Stimulated activated naive B cell treated with anti-CD40 and anti-IgM and Interleukin-4, amounts not matched to agents 10 μg/mL and 1 μg/mL and 100 μg/mL, for 72 hours (primary cell): ENCODE data around the gene IKZF5.

Experiments
- ATAC-seq, 2 donors: fragments of 150-1000 bp; cut with Tn5 transposase; replicated peaks; 2 replicates each; pipeline ENCODE4 v1.10.0; 2021; ENCODE audit warnings: moderate library complexity in 1 of 2
- DNase-seq: peaks from one replicate; pipeline ENCODE4 v3.0.0; 2021
- H3K27ac Mint-ChIP-seq: one replicate; pipeline ENCODE4 v1.8.0; 2022; ENCODE audit warnings: mild to moderate bottlenecking, mixed read lengths
- H3K27me3 Mint-ChIP-seq, 2 donors: one replicate each; pipeline ENCODE4 v1.8.0; 2022; ENCODE audit warnings: mixed read lengths in 2 of 2
- H3K36me3 Mint-ChIP-seq, 2 donors: one replicate each; pipeline ENCODE4 v1.8.0; 2022; ENCODE audit warnings: mixed read lengths in 2 of 2, mild to moderate bottlenecking in 1 of 2
- H3K4me1 Mint-ChIP-seq, 2 donors: one replicate each; pipeline ENCODE4 v1.8.0; 2022; ENCODE audit warnings: mixed read lengths in 2 of 2, mild to moderate bottlenecking in 1 of 2
- H3K4me3 Mint-ChIP-seq, 2 donors: one replicate each; pipeline ENCODE4 v1.8.0; 2022; ENCODE audit warnings: mild to moderate bottlenecking in 2 of 2, mixed read lengths in 2 of 2, moderate library complexity in 1 of 2
- H3K9me3 Mint-ChIP-seq, 2 donors: one replicate each; pipeline ENCODE4 v1.8.0; 2022; ENCODE audit warnings: mixed read lengths in 2 of 2, mild to moderate bottlenecking in 1 of 2

IKZF5 gene

GRCh38 chr10:123001370-123001769 is 7.2 kb downstream of the IKZF5 start:
- DNase-seq (no peak), ATAC-seq (no peak)
- Mint-ChIP-seq H3K9me3 (no peaks in the 10 kb centered on the region), H3K27ac (peak overlapping the region; percentile 6), H3K27me3 (no peaks in the 10 kb centered on the region), H3K4me1 (peaks cover 10 to 26% of the 10 kb centered on the region in 2 donors), H3K36me3 (peaks cover 12 to 15% of the 10 kb centered on the region in 2 donors), H3K4me3 (no peak overlapping the region)

GRCh38 chr10:123000155-123000554 is 8.4 kb downstream of the IKZF5 start:
- Mint-ChIP-seq H3K4me1 (peaks cover 14 to 22% of the 10 kb centered on the region in 2 donors), H3K27me3 (no peaks in the 10 kb centered on the region), H3K27ac (no peak overlapping the region), H3K36me3 (peaks cover 16 to 19% of the 10 kb centered on the region in 2 donors), H3K9me3 (no peaks in the 10 kb centered on the region), H3K4me3 (no peak overlapping the region)
- ATAC-seq (no peak), DNase-seq (no peak)

DNA sequence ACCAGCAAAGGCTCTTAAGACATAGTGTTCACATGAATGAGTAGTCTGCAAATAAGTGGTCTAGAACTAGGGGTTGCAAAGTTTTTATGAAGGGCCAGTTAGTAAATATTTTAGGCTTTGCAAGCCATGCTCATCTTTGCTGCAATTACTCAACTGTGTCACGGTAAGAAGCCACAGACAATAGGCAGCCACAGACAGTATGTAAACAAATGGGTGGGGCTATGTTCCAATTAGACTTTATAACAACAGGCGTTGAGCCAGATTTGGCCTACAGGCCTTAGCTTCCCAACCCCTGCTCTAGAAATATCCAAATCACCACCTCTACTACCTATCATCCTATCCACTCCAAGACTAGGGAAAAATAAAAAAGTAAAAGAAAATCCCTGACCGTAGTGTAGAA is 9.2 kb downstream of the IKZF5 start:
- peaks cover 16 to 23% of the 10 kb centered on the region in 2 donors for H3K36me3 Mint-ChIP-seq

GRCh38 chr10:122998934-122999333 is 9.7 kb downstream of the IKZF5 start:
- Mint-ChIP-seq H3K4me3 (no peak overlapping the region), H3K27me3 (no peaks in the 10 kb centered on the region), H3K9me3 (no peaks in the 10 kb centered on the region), H3K4me1 (peaks cover 15 to 22% of the 10 kb centered on the region in 2 donors), H3K27ac (no peak overlapping the region), H3K36me3 (peaks cover 16 to 27% of the 10 kb centered on the region in 2 donors)
- ATAC-seq (no peak), DNase-seq (no peak)

More for the DNA sequence above, 9.2 kb downstream of the IKZF5 start:
- Mint-ChIP-seq H3K9me3 (no peaks in the 10 kb centered on the region), H3K4me1 (peaks cover 15 to 22% of the 10 kb centered on the region in 2 donors), H3K27ac (no peak overlapping the region), H3K4me3 (no peak overlapping the region), H3K27me3 (no peaks in the 10 kb centered on the region)
- ATAC-seq (no peak), DNase-seq (no peak)

- no peak for ATAC-seq
- H3K27ac Mint-ChIP-seq: peak overlapping the region; percentile 14
Measured at GRCh38 chr10:122998360-122998917, 10.2 kb downstream of the IKZF5 start.

DNA sequence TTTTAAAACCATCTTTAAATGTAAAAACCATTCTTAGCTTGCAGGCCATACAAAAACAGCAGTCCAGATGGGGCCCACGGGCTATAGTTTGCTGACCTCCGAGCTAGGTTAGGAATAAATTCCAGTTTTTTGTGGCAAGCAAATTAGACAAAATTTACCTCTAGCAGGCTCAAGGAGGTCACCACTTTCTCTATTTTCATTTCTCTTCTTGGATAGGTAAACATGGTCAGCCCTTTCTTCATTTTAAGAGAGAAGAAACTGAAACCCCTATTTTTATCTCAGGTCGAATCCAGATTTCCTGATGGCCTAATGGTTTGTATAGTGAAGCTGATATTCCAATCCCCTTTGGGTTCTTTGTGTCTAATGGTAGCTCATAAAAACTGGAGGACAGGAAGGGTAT is 10.7 kb downstream of the IKZF5 start:
- peaks cover 15 to 22% of the 10 kb centered on the region in 2 donors for H3K4me1 Mint-ChIP-seq
- peaks cover 16 to 29% of the 10 kb centered on the region in 2 donors for H3K36me3 Mint-ChIP-seq
- no peaks in the 10 kb centered on the region for H3K9me3 Mint-ChIP-seq

More at GRCh38 chr10:122998360-122998917, 10.2 kb downstream of the IKZF5 start:
- Mint-ChIP-seq H3K4me3 (no peak overlapping the region), H3K36me3 (peaks cover 16 to 29% of the 10 kb centered on the region in 2 donors), H3K4me1 (peaks cover 15 to 22% of the 10 kb centered on the region in 2 donors), H3K9me3 (no peaks in the 10 kb centered on the region), H3K27me3 (no peaks in the 10 kb centered on the region)
- DNase-seq: no peak

DNA sequence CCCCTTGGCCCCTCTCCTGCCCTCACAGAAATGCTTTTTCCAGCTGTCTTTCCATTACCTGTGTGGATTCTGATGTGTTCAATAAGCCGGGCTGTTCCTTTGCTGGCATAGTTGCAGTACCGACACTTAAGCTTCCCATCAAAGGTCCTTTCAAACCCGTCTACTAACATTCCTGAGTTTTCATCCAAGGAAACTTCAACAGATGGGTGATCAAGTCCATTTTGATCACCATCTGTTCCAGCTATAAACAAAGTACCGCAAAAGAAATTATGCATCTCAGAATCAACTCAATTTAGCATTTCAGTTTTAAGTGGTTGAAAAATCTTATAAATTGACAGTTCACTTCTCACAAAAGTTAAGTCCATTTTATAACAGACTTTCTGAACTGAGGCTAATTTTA is 12.7 kb downstream of the IKZF5 start:
- H3K4me1 Mint-ChIP-seq: peaks cover 9 to 11% of the 10 kb centered on the region in 2 donors
- no peak for DNase-seq
- no peak overlapping the region for H3K27ac Mint-ChIP-seq
- peaks cover 10 to 23% of the 10 kb centered on the region in 2 donors for H3K36me3 Mint-ChIP-seq
- H3K9me3 Mint-ChIP-seq: no peaks in the 10 kb centered on the region
- H3K27me3 Mint-ChIP-seq: no peaks in the 10 kb centered on the region
- H3K4me3 Mint-ChIP-seq: no peak overlapping the region
- ATAC-seq: no peak

More for the DNA sequence above, 10.7 kb downstream of the IKZF5 start:
- Mint-ChIP-seq H3K27ac (peak overlapping the region; percentile 9), H3K27me3 (no peaks in the 10 kb centered on the region), H3K4me3 (no peak overlapping the region)
- DNase-seq: no peak
- ATAC-seq: no peak

DNA sequence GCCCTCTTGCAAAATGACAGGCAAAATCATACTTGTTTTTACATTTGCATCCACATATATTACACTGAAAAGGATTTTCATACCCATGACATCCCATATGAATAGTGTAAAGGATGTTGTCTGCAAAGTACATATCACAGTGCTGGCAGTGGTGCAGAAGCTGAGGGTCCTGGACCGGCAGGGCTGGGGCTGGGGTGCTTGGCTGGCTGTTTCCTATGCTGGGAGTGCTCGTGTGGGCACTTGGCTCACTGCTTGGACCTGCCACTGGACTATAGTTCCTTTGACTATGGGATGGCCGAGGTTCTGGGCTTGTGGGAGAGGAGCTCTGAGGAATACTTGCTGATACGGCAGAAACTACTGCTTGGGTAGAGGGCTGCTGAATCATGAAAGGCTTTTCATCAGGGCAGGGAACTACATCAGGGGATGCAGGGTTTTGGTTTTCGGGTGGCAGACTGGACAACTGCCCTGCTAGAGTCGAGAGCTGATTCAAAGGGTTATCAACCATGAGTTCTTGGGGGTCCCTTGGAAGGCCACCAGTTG is 14.7 kb downstream of the IKZF5 start:
- ATAC-seq: no peak
- Mint-ChIP-seq H3K27ac (no peak overlapping the region), H3K36me3 (peaks cover 8 to 28% of the 10 kb centered on the region in 2 donors), H3K27me3 (no peaks in the 10 kb centered on the region), H3K9me3 (no peaks in the 10 kb centered on the region), H3K4me1 (peaks cover 0 to 5% of the 10 kb centered on the region in 2 donors), H3K4me3 (no peak overlapping the region)
- no peak for DNase-seq

DNA sequence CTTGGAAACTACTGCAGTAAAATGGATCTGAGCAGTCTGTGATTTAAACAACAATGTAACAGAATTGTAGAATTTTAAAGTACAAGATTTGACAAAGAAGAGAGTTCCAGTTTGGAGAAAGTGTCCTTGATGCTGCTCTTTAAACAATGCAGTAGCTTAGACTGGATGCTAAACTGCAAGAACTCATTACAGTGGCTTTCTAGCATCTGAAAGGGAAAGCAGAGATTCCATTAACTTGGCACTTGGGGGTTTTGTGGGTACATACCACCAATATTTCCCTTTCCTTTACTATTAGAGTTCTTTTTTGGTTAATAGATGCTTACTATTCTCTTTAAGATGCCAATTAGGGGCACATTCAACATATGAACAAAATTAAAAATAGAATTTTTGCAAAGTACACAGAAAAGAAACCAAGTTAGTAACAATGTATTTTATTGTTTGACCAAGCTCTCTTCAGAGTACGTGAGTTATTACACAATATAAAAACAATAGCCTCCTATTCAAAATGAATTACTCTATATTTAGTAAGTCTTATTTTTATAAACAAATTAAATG is 16.5 kb downstream of the IKZF5 start:
- H3K27ac Mint-ChIP-seq: no peak overlapping the region

DNA sequence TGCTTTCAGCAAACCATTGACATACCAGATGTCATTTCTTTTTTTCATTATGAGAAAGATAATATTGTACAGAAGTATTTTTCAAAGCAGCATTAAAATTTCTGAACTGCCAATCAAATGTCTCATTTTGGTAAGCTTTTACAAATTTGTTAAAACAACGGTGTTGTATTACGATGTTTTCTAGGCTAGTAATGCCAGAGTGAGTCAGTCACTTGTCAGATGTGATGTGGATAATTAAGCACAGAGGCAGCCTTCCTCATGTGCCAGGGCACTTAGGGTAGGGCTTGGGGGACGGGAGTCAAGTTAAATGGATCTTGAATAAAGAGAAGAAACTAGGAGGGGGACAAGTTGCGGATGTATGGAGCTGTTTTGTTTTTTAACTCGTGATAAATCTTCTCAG is 18.3 kb downstream of the IKZF5 start:
- H3K4me1 Mint-ChIP-seq: peaks cover 0 to 2% of the 10 kb centered on the region in 2 donors
- no peaks in the 10 kb centered on the region for H3K27me3 Mint-ChIP-seq

More for the DNA sequence above, 16.5 kb downstream of the IKZF5 start:
- no peaks in the 10 kb centered on the region for H3K27me3 Mint-ChIP-seq
- DNase-seq: no peak
- H3K4me1 Mint-ChIP-seq: peaks cover 0 to 5% of the 10 kb centered on the region in 2 donors
- ATAC-seq: no peak
- peaks cover 11 to 33% of the 10 kb centered on the region in 2 donors for H3K36me3 Mint-ChIP-seq
- no peaks in the 10 kb centered on the region for H3K9me3 Mint-ChIP-seq
- no peak overlapping the region for H3K4me3 Mint-ChIP-seq

DNA sequence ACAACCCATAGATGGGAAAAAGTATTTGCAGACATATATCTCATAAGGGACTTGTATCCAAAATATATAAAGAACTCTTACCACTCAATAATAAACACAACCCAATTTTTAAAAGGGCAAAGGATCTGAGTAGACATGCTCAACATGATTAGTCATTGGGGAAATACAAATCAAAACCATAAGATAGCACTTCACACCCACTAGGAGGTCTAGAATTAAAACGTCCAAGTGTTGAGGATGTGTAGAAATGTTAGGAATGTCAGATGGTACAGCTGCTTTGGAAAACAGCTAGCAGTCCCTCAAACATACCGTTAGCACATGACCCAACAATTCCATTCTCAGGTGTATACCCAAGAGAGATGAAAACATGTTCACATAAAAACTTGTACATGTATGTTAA is 20.1 kb downstream of the IKZF5 start:
- no peak for DNase-seq

More for the DNA sequence above, 18.3 kb downstream of the IKZF5 start:
- ATAC-seq (no peak), DNase-seq (no peak)
- Mint-ChIP-seq H3K9me3 (no peaks in the 10 kb centered on the region), H3K36me3 (peaks cover 10 to 29% of the 10 kb centered on the region in 2 donors), H3K4me3 (no peak overlapping the region), H3K27ac (no peak overlapping the region)

GRCh38 chr10:122986335-122986734 is 22.3 kb downstream of the IKZF5 start:
- H3K36me3 Mint-ChIP-seq: peaks cover 20 to 22% of the 10 kb centered on the region in 2 donors
- no peak overlapping the region for H3K27ac Mint-ChIP-seq
- DNase-seq (no peak), ATAC-seq (no peak)
- H3K27me3 Mint-ChIP-seq: no peaks in the 10 kb centered on the region
- H3K4me3 Mint-ChIP-seq: no peak overlapping the region
- H3K4me1 Mint-ChIP-seq: peaks cover 1 to 7% of the 10 kb centered on the region in 2 donors
- H3K9me3 Mint-ChIP-seq: no peaks in the 10 kb centered on the region

More for the DNA sequence above, 20.1 kb downstream of the IKZF5 start:
- no peak overlapping the region for H3K4me3 Mint-ChIP-seq
- ATAC-seq: no peak
- no peaks in the 10 kb centered on the region for H3K9me3 Mint-ChIP-seq
- H3K27me3 Mint-ChIP-seq: no peaks in the 10 kb centered on the region
- H3K4me1 Mint-ChIP-seq: no peaks in the 10 kb centered on the region
- peaks cover 16 to 22% of the 10 kb centered on the region in 2 donors for H3K36me3 Mint-ChIP-seq
- H3K27ac Mint-ChIP-seq: no peak overlapping the region

DNA sequence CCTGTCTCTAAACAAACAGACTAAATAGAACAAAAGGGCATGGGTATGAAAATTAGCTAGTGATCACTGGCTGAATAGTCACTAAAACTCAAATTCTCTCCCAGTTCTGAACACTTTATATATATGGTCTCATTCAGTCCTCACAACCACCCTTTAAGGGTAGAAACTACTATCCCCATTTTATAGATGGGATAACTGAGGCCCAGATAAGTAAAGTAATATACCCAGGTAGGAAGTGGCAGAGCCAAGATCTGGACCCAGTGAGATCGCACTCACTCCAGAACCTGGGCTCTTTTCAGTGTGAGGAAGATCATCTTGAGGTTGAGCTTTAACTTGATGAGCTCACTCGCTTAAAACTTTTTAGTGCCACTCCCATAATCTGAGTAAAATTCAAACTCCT is 23.9 kb downstream of the IKZF5 start:
- H3K4me3 Mint-ChIP-seq: no peak overlapping the region
- peaks cover 14% of the 10 kb centered on the region in 2 donors for H3K4me1 Mint-ChIP-seq
- no peak for DNase-seq
- H3K9me3 Mint-ChIP-seq: no peaks in the 10 kb centered on the region
- H3K27ac Mint-ChIP-seq: no peak overlapping the region
- no peaks in the 10 kb centered on the region for H3K27me3 Mint-ChIP-seq
- H3K36me3 Mint-ChIP-seq: peaks cover 17 to 18% of the 10 kb centered on the region in 2 donors
- ATAC-seq: no peak

DNA sequence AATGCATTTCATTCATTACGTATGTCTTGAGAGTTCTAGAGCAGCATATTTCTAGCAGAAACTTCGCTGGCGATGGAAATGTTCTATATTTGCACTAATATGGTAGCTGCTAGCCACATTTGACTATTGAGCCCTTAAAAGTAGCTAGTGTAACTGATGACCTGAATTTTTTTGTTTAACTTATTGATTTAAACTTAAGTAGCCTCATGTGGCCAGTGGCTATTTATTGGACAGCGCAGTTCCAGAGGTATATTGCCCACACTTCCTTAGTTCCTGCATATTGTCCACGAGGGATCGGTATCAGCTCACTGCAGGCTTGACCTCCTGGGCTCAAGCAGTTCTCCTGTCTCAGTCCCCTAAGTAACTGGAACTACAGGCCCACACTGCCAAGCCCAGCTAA is 24.7 kb downstream of the IKZF5 start:
- no peak overlapping the region for H3K27ac Mint-ChIP-seq
- no peaks in the 10 kb centered on the region for H3K27me3 Mint-ChIP-seq
- peaks cover 14 to 15% of the 10 kb centered on the region in 2 donors for H3K4me1 Mint-ChIP-seq
- DNase-seq: no peak
- ATAC-seq: no peak
- H3K9me3 Mint-ChIP-seq: no peaks in the 10 kb centered on the region
- H3K4me3 Mint-ChIP-seq: no peak overlapping the region
- peaks cover 16 to 17% of the 10 kb centered on the region in 2 donors for H3K36me3 Mint-ChIP-seq

DNA sequence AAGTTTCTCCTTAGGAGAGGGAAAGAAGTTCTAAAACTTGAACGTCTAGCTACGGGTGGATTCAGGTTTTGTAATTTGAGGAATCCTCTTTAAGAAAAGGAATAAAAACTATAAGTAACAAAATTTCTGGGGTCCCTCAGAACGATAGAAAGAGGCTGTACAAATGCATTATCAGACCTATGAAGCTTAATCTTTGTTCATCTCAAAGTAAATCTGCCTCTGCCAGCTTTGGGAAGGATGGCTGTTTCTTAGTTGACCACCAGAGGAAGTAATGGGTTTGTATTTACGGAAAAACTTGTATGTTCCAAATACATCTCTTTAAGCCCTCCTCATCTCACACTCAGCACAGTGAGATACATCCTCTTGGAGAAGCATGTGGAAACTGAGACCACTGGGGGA is 27.5 kb downstream of the IKZF5 start:
- Mint-ChIP-seq H3K9me3 (no peaks in the 10 kb centered on the region), H3K4me1 (peaks cover 14 to 15% of the 10 kb centered on the region in 2 donors), H3K36me3 (peaks cover 6 to 10% of the 10 kb centered on the region in 2 donors), H3K27ac (peak overlapping the region; percentile 98), H3K27me3 (peaks cover 0 to 4% of the 10 kb centered on the region in 2 donors), H3K4me3 (peak overlapping the region; percentile 88 to 90)
- DNase-seq: no peak
- peak in 1 of 2 donors; percentile 9 for ATAC-seq
